ENCODE results near the gene WDR20. TPM values are rescaled to one million over a fixed set of nuclear protein-coding genes. Genes with fewer than 3 reads are reported as not detected.

Gene WDR20
- total and polyA plus RNA-seq, 10 of the 15 experiments (the other 5 are each of a cell fraction or from before 2014, with no cell fraction given), result 9.1 to 25.9 (median 18.4) TPM

GRCh38 chr14:102124419-102124818 is 15.3 kb upstream of the WDR20 start:
- no peaks in the 10 kb centered on the region for H3K4me1 ChIP-seq (ENCODE audit: control insufficient read depth, insufficient read depth, low read length)
- FAIRE-seq, result no peak
- no TSS peak for BruUV-seq (replicated peaks)
- no peak overlapping the region for H2AFZ ChIP-seq (ENCODE audit: control insufficient read depth, low read depth, low read length)
- no peak for ATAC-seq
- H4K20me1 ChIP-seq (ENCODE audit: control insufficient read depth, insufficient read depth), result no peaks in the 10 kb centered on the region
- POLR2A ChIA-PET, result interaction anchor here (0.6 kb wide), 2 partner anchors 52 to 1294 kb away, joined by 5 to 8 read pairs; no protein-coding TSS in a partner anchor
- no peak overlapping the region for H3K4me3 ChIP-seq
- no peaks in the 10 kb centered on the region for H3K36me3 ChIP-seq (ENCODE audit: control insufficient read depth in 2 of 2, insufficient read depth in 2 of 2, low read length in 1 of 2)
- no peak overlapping the region for H3K27ac ChIP-seq (ENCODE audit: control insufficient read depth, insufficient read depth)
- no peaks in the 10 kb centered on the region for H3K9me3 ChIP-seq (replicated peaks; ENCODE audit: control insufficient read depth, insufficient read depth, low read length)
- intact Hi-C loops (cut with micrococcal nuclease; ENCODE audit: unreplicated experiment) (no loop called here), in situ Hi-C loops (cut with MboI) (no loop called here)
- SMC1A ChIA-PET (ENCODE audit: uncharacterized antibody, unreplicated experiment), result no interaction called here
- CTCF ChIA-PET, result interaction anchor here (0.8 kb wide), 1 partner anchor 28 kb away, joined by 3 read pairs; no protein-coding TSS in a partner anchor
- TF ChIP-seq TCF3 (IDR thresholded peaks at IDR 0.05; ENCODE audit: borderline replicate concordance, insufficient read depth, low read depth, low read length) (no peak), BHLHE40 (IDR thresholded peaks at IDR 0.05; ENCODE audit: borderline replicate concordance in 1 of 2, low read depth in 2 of 2, low read length in 1 of 2) (no peak), REST (IDR thresholded peaks at IDR 0.05; ENCODE audit: low read depth, low read length) (no peak), KLF5 (IDR thresholded peaks at IDR 0.05; ENCODE audit: partially characterized antibody) (no peak), POLR2AphosphoS5 (IDR thresholded peaks at IDR 0.05; ENCODE audit: low read length) (no peak), MAX (IDR thresholded peaks at IDR 0.05; ENCODE audit: low read depth, low read length) (no peak), NR2F1 (conservative IDR thresholded peaks at IDR 0.05) (no peak), E2F8 (IDR thresholded peaks at IDR 0.05; ENCODE audit: low read depth, partially characterized antibody) (no peak), NFYB (IDR thresholded peaks at IDR 0.05; ENCODE audit: insufficient read depth, low read depth, low read length) (no peak)
- H3K4me2 ChIP-seq (ENCODE audit: control insufficient read depth, insufficient read depth), result no peak overlapping the region
- no peaks in the 10 kb centered on the region for H3K79me2 ChIP-seq (ENCODE audit: control insufficient read depth, insufficient read depth, low read length)
- DNase-seq (ENCODE audit: low read depth, low spot score), result no peak
- RAD21 ChIA-PET (ENCODE audit: unreplicated experiment), result no interaction called here
- H3K27me3 ChIP-seq (replicated peaks in 1 of 2; ENCODE audit: control insufficient read depth in 2 of 2, insufficient read depth in 2 of 2, low read length in 1 of 2), result no peaks in the 10 kb centered on the region
- no peak overlapping the region for H3K9ac ChIP-seq (ENCODE audit: control insufficient read depth, insufficient read depth, low read length)

Measured in GM12878 (cell line).